IMR-90 (cell line): Measurements from ENCODE around the gene RDH11.

Experiments
- CHD1 ChIP-seq: IDR thresholded peaks from 2 replicates; pipeline ENCODE4 v1.6.1; 2012; ENCODE audit warnings: low read depth, low read length, improper control_type of control experiment
- CTCF ChIP-seq: conservative IDR thresholded peaks from 2 replicates; pipeline ENCODE4 v1.5.1; 2012; ENCODE audit warnings: mild to moderate bottlenecking, low read depth, low read length, improper control_type of control experiment
- MAFK ChIP-seq: IDR thresholded peaks from 2 replicates; pipeline ENCODE4 v1.6.1; 2012; ENCODE audit warnings: low read depth, low read length, improper control_type of control experiment
- RFX5 ChIP-seq: IDR thresholded peaks from 2 replicates; pipeline ENCODE4 v1.8.0; 2012; ENCODE audit warnings: low read depth, mild to moderate bottlenecking, low read length, moderate library complexity
- TF ChIP-seq, protein P1 (sequence below): fragments of 150-350 bp; IDR thresholded peaks from 2 replicates; pipeline ENCODE4 v1.6.1; 2016; ENCODE audit warnings: low read depth, mild to moderate bottlenecking, low read length, moderate library complexity, borderline replicate concordance

GRCh38 chr14:67705211-67705610, 9.6 kb upstream of the RDH11 start:
- TF ChIP-seq CTCF (no peak), MAFK (no peak), RFX5 (no peak), CHD1 (no peak)
- TF ChIP-seq, protein P1, sequence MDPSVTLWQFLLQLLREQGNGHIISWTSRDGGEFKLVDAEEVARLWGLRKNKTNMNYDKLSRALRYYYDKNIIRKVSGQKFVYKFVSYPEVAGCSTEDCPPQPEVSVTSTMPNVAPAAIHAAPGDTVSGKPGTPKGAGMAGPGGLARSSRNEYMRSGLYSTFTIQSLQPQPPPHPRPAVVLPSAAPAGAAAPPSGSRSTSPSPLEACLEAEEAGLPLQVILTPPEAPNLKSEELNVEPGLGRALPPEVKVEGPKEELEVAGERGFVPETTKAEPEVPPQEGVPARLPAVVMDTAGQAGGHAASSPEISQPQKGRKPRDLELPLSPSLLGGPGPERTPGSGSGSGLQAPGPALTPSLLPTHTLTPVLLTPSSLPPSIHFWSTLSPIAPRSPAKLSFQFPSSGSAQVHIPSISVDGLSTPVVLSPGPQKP: no peak
